Activated CD4-positive, alpha-beta T cell treated with anti-CD3 and anti-CD28 coated beads for 24 hours (primary cell): ENCODE results near the gene SNURF.
"Not testable (repeated sequence)": the region's sequence is repeated elsewhere in the genome, so short reads cannot be mapped to it uniquely, and the experiment has no call there.

ENCODE experiments used
- DNase-seq, 2 donors: peaks; one replicate each; pipeline ENCODE4 v3.0.0-alpha.2; 2020; ENCODE audit warnings: low read depth in 2 of 2

The SNURF gene, protein sequence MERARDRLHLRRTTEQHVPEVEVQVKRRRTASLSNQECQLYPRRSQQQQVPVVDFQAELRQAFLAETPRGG

DNA sequence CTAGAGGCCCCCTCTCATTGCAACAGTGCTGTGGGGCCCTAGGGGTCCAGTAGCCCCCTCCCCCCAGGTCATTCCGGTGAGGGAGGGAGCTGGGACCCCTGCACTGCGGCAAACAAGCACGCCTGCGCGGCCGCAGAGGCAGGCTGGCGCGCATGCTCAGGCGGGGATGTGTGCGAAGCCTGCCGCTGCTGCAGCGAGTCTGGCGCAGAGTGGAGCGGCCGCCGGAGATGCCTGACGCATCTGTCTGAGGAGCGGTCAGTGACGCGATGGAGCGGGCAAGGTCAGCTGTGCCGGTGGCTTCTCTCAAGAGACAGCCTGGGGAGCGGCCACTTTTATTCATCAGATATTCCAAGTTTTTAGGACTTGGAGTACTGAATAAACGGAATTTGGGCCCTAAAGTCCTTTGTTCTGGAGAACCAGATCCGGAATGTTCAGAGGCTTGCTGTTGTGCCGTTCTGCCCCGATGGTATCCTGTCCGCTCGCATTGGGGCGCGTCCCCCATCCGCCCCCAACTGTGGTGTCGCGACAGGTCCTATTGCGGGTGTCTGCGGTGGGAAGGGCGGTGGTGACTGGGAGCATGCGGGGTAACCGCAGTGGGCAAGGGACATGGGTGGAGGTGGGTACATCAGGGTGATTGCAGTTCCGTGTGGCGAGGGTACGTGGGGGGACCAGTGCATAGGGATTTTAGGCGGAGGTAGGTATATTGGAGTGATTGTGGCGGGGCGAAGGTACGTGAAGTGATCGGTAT lies at the start of gene SNURF, which contains the start of gene SNRPN:
SNURF (plus strand) TSS at position 205 of the 748 bp plus-strand sequence; CDS start at position 267, 62 bp downstream.
SNRPN (plus strand) TSS at position 205 of the 748 bp plus-strand sequence. CDS start 19,467 bp downstream, outside the sequence.
- DNase-seq, result peak; percentile 46

DNA sequence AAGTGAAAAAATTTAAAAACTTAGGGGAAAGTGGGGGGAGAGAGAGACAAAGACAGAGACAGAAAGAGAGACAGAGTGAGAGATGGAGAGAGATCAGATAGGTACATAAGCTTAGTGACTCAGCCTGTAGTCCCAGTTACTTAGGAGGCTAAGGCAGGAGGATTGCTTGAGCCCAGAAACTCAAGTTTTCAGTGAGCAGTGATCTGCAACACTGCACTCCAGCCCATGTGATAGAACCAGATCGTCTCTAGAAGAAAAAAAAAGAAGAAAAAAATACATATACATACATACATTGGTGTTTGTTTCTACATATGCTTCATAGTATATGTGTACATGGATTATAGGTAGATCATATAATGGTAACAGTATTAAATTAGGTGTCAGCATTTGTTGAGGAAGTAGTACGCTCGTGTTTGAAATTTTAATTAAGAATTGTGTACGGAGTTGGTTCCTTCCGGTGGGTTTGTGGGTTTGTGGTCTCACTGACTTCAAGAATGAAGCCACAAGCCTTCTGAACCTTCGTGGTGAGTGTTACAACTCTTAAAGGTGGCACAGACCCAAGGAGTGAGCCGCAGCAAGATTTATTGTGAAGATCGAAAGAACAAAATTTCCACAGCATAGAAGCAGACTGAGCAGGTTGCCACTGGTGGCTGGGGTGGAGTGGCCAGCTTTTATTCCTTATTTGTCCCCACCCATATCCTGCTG lies 38.3 kb upstream of the SNURF start:
- DNase-seq, result no peak

DNA sequence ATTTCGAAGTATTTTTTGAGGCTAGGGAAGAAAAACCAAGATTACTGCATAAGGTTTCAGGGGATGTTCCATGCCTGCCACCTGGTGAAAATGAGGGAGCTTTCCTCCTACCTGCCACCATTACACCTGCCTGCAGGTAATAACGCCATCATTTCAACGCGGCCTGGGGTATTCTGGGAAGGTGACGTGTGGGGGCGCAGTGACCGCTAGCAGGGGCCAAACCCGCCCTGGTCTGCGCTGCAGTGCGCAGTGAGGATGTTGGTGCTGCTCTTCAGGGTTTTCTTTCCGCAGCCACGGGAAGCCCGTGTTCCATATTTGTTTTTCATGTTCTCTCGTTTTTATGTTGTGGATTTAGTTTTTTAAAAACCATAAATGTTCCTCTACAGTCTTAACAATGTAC lies 37.4 kb upstream of the SNURF start:
- DNase-seq, result no peak

DNA sequence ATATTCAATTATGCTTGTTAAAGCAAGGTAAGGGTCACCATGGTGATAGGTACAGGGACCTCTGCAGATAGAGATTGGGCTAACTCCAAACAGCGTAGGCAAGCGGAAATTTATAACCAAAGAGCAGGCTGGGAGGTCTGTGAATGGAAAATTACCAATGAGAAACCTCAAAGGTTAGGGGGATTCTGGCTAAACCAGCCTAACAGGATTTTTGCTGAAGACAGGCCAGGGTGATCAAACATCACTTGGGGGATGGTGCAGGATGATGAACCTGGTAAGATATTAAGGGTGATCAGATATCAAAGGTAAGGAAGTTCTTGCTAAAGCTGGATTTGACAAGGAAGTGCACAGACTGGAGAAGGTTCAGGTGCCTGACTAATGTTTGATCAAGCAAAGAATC lies 35.3 kb upstream of the SNURF start:
- no peak for DNase-seq

DNA sequence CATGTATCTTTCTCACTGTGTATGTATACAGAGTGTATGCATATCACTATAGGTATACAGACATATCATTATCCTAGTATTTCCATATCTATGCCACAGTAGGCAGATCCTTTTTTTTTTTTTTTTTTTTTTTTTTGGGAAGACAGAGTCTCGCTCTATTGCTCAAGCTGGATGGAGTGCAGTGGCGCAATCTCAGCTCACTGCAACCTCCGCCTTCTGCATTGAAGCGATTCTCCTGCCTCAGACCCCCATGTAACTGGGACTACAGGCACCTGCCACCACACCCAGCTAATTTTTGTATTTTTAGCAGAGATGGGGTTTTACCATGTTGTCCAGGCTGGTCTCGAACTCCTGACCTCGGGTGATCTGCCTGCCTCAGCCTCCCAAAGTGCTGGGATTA lies 32.0 kb upstream of the SNURF start:
- DNase-seq, result not testable (repeated sequence)

DNA sequence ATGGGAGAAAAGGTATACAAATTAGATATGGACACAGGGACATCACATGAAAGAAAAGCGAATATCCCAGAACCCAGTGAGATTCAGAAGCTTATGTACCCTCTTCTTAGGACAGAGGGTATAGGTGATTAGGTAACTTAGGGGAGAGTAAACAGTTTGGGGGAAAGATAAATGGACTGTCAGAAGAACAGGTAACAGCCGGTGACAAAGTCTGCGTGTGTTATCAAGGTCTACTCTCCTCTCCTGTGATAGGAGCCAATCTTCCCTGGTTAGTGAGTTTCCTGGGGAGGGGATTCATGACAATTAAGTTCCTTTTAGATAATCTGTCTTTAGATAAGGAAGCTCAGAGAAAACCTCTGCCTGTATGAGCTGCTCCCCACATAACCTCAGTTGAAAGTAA lies 30.6 kb upstream of the SNURF start:
- DNase-seq, result no peak

DNA sequence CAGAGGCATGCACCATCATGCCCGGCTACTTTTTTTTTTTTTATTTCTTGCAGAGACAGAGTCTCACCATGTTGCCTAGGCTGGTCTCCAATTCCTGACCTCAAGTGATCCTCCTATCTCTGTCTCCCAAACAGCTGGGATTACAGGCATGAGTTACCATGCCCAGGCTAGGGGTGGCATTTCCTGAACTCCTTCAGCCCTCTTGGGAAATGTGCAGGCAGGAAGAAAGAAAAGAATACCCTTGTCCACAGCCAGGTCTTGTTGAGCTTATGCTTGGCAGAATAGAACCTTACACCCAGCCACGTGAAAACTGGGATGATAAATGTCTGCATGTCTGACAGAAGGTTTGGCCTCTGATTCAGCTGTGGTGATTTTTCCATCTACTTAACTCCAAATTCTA lies 30.2 kb upstream of the SNURF start:
- DNase-seq, result no peak

DNA sequence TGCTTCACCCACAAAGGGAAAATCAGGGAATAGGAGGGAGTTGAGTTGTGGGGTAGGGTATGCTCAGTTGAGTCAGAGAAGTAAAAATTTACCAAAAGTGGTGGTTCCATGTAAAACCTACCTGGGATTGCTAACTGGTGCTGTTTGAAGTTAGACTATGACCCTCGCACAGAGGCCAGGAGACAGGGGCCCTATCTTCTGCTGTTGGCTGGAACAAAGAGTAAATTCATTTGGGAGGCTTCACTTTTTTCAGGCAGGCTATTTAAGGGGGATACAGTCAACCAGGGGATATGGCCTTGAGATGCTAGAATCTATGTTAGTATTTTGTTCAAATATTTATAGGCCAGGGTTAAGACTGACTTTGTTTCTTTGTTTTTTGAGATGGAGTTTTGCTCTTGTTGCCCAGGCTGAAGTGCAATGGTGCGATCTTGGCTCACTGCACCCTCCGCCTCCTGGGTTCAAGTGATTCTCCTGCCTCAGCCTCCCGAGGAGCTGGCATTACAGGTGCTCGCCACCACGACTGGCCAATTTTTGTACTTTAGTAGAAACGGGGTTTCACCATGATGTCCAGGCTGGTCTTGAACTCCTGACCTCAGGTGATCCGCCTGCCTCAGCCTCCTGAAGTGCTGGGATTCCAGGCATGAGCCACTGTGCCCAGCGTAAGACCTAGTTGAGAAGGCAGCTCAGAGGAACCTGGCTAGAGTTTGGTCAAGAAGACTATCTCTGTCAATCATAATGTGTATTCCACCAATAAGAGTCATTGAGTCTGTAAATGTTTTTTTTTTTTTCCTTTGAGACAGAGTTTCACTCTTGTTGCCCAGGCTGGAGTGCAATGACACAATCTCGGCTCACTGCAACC lies 22.7 kb upstream of the SNURF start:
- not testable (repeated sequence) for DNase-seq

DNA sequence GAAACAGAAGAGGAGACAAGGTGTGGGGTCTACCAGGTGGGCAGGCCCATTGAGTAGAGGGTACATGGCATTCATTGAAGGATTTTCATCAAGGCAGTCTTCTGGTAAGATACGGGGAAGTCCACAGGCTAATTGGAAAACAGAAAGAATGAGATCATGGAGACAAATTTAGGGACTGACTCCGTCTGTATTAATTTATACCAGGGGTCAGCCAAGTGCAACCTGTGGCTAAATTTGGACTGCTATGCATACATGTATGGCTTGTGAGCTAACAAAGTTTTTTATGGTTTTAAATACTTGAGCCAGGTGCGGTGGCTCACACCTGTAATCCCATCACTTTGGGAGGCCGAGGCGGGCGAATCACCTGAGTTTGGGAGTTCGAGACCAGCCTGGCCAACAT lies 21.1 kb upstream of the SNURF start:
- DNase-seq, result no peak

DNA sequence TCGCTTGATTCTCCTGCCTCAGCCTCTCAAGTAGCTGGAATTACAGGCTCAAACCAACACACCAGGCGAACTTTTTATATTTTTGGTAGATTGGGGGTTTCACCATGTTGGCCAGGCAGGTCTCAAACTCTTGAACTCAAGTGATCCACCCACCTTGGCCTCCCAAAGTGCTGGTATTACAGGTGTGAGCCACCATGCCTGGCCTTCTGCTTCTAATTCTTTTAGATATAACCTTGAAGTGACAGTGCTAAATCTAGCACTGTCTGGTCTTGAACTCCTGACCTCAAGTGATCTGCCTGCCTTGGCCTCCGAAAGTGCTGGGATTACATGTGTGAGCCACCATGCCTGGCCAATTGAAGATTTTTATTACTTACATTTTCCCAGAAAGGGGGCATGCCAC lies 16.6 kb upstream of the SNURF start:
- DNase-seq, result not testable (repeated sequence)

DNA sequence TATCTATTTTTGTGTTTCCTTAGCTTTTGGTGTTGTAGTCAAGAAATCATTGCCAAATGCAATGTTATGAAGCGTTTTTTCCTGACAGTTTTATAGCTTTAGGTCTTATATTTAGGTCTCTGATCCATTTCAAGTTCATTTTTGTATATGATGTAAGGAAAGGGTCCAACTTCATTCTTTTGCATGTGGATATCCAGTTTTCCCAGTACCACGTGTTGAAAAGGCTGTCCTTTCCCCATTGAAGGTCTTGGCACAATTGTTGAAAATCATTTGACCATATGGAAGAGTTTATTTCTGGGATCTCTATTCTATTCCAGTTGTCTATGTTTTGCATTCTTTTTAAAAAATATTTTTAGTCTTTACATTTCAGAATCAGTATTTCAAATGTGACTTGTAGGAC lies 14.6 kb upstream of the SNURF start:
- DNase-seq, result no peak

DNA sequence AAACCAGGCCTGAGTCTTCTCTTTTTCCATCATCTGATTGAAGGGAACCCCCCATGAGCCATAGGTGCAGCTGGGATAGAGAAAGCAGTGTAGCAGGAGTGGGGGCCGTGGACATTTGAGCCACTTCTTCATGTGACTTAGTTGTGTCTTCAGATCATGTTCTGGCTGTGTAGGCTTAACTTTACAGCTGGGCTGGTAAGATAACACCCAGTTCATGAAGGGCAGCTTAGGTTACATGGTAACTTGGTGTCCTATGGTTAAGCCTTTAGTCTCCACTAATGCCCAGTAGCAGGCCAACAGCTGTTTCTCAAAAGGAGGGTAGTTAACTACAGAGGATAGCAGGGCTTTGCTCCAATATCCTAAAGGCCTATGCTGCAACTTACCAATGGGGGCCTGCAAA lies 11.4 kb upstream of the SNURF start:
- no peak for DNase-seq

DNA sequence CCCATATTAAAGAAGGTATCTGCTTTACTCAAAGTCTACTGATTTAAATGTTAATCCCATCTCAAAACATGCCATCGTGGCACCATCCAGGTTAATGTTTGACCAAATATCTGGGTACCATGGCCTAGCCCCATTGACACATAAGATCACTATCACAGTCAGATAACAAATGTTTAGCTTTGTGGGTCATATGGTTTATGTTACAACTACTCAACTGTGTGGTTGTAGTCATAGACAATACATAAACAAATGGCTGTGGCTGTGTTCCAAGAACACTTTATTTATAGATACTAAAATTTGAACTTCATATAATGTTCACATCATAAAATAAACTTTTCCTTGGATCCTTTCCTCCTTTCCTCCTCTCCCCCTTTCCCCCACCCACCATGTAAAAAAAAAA lies 9.8 kb upstream of the SNURF start:
- no peak for DNase-seq

DNA sequence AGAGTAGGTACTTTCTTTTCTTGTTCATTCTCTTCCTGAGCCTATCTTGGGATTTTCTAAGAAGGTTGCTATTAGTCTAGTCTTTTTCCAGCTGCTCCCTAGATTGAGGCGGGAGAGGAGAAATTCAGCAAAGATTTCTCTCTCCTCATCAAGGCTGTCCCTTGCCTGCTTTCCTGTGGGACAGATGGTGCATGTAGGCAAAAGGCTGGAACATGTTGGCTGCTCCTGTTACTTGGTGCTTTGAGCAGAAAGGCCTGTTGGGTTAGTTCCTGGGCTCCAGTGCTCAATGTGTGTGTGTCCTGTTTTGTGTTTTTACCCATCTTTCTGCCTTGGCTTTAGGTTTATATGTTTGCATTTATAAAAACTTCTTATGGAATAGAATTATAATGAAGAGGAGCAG lies 9.1 kb upstream of the SNURF start:
- no peak for DNase-seq

DNA sequence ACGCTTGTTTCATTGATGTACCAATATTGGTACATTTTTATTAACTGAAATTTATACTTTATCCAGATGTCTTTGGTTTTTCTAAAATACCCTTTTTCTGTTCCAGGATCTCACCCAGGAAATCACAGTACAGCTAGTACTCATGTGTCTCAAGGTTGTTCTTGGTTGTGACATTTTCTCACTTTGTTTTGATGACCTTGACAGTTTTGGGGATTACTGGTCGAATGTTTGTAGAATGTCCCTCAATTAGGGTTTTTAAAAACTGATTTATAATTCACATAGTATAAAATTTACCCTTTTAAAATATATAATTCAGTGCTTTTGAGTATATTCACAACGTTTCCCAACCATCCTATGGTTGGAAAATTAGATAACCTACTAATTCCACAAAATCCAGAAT lies 6.3 kb upstream of the SNURF start:
- DNase-seq, result no peak

DNA sequence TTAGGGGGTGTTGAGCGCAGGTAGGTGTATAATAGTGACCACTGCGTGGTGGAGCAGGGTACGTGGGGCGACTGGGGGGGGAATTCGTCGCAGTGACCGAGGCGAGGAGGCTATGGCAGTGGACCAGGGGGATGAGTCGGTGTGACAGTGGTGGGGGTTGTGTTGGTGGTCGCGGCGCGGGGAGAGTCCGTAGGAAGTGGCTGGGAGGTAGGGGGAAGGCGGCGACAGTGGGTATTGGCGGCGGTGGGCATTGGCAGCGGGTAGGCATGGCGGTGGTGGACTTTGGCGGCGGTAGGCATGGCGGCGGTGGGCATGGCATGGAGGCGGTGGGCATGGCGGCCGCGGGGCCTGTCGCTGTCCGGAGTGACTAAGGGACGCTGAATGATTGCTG lies 739 bp downstream of the SNURF start:
- DNase-seq, result no peak

DNA sequence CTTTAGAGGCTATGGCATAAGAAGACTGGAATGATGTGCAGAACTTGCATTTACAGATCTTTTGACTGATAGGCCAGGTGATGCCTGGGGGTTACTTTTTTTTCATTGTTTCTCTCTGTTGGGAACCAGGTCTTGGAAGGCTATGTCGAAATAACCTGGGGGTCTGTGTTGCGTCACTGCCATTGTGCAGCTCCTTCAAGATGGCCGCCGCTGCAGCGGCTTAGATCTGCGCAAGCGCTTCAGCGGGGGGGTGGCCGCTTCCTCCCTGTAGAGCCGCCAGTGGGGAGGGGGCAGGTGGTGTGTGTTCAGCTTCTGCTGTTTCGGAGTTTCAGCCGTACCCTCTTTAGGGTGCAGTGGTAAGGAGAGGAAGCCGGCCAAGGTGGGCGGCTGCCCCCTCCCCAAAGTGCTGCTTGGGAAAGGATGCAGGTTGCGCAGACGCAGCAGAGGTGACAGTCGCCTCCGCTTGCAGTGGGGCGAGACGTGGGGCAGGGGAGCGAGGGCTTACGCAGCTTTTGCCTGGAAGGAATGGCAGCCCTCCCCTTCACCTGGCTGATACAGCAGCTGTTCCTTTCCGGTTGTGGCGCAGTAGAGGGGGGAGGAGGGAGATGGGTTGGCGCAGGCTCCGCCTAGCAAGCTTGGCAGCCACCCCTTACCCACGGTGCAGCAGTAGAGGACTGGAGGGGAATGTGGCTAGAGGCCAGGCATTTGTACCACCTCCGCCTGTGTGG lies 1.5 kb downstream of the SNURF start:
- DNase-seq, result peak; percentile 18 to 46

DNA sequence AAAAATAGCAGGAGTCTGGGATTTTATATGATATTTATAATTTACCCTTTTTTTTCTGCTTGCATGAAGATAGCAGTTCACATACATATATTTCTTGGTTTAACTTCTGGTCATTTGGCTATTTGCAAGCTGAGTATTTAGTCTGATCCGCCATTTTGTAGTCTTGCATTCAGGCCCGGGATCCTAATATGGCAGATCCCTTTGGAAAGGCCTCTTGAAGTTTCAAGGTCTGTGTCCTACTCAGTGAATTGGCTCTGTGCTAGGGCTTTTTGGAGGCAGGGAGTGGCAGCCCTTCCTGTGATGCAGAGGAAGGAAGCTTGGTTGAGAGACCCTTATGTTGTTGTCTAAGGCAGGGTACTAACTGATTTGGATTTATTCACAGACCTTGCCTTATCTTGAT lies 2.9 kb downstream of the SNURF start:
- no peak for DNase-seq

DNA sequence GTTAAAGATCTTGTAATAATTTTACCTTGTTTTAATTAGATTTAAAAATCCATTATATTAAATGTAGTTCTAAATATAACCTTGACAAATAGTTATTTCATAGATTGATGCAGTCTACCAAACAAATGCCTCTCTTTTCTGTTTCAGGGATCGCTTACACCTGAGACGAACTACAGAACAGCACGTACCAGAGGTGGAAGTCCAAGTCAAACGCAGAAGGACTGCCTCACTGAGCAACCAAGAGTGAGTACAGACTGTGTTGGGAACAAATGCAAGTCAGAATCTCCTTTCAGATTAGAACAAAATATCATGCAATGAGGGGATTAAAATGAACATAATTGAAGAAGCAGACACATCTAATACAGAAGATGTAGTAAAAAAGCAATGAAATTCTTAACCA lies 7.2 kb downstream of the SNURF start:
- no peak for DNase-seq

DNA sequence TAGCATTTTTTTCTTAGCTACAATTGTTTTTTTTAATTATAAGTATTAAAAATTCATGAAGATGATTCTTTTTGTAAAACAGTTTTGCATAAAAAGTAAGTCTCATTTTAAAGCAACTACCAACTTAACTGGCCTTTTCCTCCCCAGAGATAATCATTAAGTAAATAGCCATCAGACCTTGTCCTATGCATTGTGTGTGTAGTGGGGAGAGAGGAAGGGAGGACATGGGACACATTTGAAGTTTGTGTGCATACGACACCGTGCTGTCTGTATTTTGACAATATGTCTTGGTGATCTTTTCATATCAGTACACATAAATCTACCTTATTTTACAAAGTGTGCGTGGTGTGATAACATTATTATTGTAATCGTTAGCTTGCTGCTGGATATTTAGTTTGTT lies 8.1 kb downstream of the SNURF start:
- DNase-seq, result no peak

DNA sequence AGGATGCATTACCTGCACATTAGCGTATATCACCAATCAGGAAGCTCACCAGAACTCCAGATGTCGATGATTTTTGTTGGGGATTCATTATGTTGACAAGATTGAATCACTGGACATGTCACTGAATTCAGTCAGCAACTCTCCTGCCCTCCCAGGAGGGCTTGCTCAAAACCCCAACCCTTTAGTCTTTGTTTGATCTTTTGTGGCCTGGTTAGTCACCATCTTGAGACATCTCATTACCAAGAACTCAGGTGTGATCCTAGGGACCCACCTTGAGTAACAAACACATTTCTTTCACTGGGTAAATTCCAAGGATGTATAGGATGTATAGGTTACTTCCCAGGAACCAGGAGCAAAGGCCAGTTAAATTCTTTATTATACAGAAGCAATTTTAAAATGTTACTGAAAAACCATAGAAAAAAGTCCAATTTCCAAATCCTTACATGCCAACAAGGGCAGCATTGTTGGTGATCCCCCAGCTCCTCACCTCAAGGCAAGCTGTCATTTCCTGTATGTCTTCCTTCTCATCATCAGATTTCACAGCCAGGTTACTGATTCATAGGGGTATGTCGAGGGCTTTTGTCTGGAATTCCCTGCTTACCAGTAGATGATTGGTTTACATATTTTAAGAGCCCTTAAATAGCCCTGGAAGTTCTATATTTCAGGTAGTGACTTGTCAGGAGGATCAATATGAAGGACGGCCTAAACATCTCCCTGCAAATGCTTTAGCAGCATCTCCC lies 11.7 kb downstream of the SNURF start:
- DNase-seq, result no peak
